ENCODE results near the gene DAB1.

DAB1 gene

DNA sequence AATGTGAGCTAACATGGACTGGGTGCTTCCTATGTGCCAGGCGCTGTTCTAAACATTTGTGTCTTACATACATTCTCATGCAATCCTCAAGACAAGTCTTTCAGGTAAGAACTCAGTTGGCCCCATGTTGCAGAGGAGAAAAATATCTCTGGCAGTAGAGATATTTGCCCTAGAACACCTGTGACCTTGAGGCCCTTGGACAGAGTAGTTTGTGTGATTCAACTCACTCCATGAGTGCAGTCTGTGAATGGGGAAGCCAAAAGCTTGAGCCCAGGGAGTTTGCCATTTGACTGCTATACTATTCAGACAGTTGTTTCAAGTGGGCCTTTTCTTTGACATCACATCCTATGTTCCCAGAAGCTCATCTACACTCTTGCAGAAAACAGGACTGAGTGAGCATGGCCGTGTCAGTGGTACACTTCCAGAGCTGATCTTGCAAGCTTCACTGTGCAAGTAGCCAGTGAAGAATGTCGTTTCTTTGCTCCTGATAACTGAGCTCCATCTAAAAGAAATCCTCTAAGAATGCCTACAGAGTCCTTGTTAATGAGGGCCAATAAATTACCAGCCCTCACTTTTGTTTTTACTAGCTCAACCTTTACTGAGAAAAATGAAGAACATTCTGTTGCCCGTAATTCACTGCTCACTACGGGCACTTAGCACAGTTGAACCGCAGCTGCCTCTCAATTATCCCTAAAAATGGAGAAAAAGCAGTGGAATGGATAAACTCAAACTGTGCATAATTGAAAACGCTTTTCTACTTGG is 359.3 kb downstream of the DAB1 start:
- no peak for DNase-seq (ENCODE audit: extremely low spot score)
- POLR2A ChIA-PET, result no interaction called here
- TF ChIP-seq L3MBTL2 (conservative IDR thresholded peaks at IDR 0.05), result no peak
- no peak for TF ChIP-seq NFRKB (IDR thresholded peaks at IDR 0.05)
- TF ChIP-seq SP1 (IDR thresholded peaks at IDR 0.05), result no peak
- no peak for TF ChIP-seq ZNF384 (IDR thresholded peaks at IDR 0.05)
- TF ChIP-seq ELF4 (IDR thresholded peaks at IDR 0.05), result no peak
- TF ChIP-seq TARDBP (IDR thresholded peaks at IDR 0.05), result no peak
- TF ChIP-seq FOXA1 (IDR thresholded peaks at IDR 0.05), result no peak
- no peak for TF ChIP-seq FOXK2 (IDR thresholded peaks at IDR 0.05)
- TF ChIP-seq LEF1 (IDR thresholded peaks at IDR 0.05; ENCODE audit: borderline replicate concordance), result no peak
- no peak for TF ChIP-seq HDGF (IDR thresholded peaks at IDR 0.05; ENCODE audit: borderline replicate concordance)
- no peak for TF ChIP-seq SUZ12 (IDR thresholded peaks at IDR 0.05)
- no peak for TF ChIP-seq BHLHE40 (IDR thresholded peaks at IDR 0.05; ENCODE audit: borderline replicate concordance)
- TF ChIP-seq, protein P1, sequence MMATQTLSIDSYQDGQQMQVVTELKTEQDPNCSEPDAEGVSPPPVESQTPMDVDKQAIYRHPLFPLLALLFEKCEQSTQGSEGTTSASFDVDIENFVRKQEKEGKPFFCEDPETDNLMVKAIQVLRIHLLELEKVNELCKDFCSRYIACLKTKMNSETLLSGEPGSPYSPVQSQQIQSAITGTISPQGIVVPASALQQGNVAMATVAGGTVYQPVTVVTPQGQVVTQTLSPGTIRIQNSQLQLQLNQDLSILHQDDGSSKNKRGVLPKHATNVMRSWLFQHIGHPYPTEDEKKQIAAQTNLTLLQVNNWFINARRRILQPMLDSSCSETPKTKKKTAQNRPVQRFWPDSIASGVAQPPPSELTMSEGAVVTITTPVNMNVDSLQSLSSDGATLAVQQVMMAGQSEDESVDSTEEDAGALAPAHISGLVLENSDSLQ (IDR thresholded peaks at IDR 0.05), result no peak
- no peak for TF ChIP-seq FOXM1 (IDR thresholded peaks at IDR 0.05; ENCODE audit: borderline replicate concordance)
- no peak for TF ChIP-seq CTBP1 (IDR thresholded peaks at IDR 0.05; ENCODE audit: borderline replicate concordance)
- no peak for TF ChIP-seq ARNT (IDR thresholded peaks at IDR 0.05)
- CTCF ChIA-PET, result no interaction called here

DNA sequence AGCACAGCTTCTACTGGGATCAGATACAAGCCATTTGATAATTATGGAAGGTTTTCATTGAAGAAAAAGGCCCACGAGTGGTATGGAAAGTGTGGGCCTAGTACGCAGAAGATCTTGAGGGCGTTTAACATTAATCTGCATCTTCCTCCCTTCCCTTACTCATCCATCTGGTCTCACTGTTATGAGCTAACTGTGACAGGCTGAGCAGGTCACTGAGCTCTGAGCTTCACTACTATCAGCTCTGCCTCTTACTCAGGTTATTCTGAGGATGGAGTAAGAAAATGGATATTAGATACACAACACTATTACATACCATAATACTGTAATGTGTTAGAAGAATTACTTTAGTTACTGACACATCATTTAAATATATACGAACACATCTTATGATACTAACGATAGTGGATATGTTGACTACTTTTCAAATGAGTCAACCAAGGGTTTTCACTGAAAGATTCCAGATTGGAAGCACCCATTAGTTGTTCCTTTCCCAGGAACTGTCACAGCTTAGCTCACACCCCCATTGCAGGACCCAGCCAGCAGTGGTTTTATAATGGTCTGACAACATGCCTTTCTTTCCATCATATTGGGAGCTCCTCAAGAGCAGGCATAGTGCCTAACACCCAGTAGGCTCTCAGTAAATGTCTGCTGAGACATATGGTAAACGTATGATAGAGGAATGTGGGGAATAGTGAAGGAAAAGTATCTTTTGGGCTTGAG is 360.3 kb downstream of the DAB1 start:
- POLR2A ChIA-PET, result no interaction called here
- CTCF ChIA-PET, result no interaction called here
- no peak for DNase-seq (ENCODE audit: extremely low spot score)
- TF ChIP-seq FOXA1 (IDR thresholded peaks at IDR 0.05) (no peak), BHLHE40 (IDR thresholded peaks at IDR 0.05; ENCODE audit: borderline replicate concordance) (no peak), FOXM1 (IDR thresholded peaks at IDR 0.05; ENCODE audit: borderline replicate concordance) (no peak), TARDBP (IDR thresholded peaks at IDR 0.05) (no peak), ARNT (IDR thresholded peaks at IDR 0.05) (no peak), ELF4 (IDR thresholded peaks at IDR 0.05) (no peak), ZNF384 (IDR thresholded peaks at IDR 0.05) (no peak), NFRKB (IDR thresholded peaks at IDR 0.05) (no peak), HDGF (IDR thresholded peaks at IDR 0.05; ENCODE audit: borderline replicate concordance) (no peak), SP1 (IDR thresholded peaks at IDR 0.05) (no peak)
- TF ChIP-seq, protein P1 (IDR thresholded peaks at IDR 0.05), result no peak

- ChIA-PET POLR2A (no interaction called here), CTCF (interaction anchor here (1.1 kb wide), 1 partner anchor 15 kb away, joined by 3 read pairs; no protein-coding TSS in a partner anchor)
- TF ChIP-seq L3MBTL2 (conservative IDR thresholded peaks at IDR 0.05), result no peak
- TF ChIP-seq ZNF384 (IDR thresholded peaks at IDR 0.05), result no peak
- no peak for TF ChIP-seq HDGF (IDR thresholded peaks at IDR 0.05; ENCODE audit: borderline replicate concordance)
- TF ChIP-seq SP1 (IDR thresholded peaks at IDR 0.05), result no peak
- TF ChIP-seq LEF1 (IDR thresholded peaks at IDR 0.05; ENCODE audit: borderline replicate concordance), result no peak
- TF ChIP-seq ELF4 (IDR thresholded peaks at IDR 0.05), result no peak
- no peak for TF ChIP-seq FOXA1 (IDR thresholded peaks at IDR 0.05)
- TF ChIP-seq FOXM1 (IDR thresholded peaks at IDR 0.05; ENCODE audit: borderline replicate concordance), result no peak
- no peak for TF ChIP-seq ARNT (IDR thresholded peaks at IDR 0.05)
- no peak for TF ChIP-seq FOXK2 (IDR thresholded peaks at IDR 0.05)
- TF ChIP-seq BHLHE40 (IDR thresholded peaks at IDR 0.05; ENCODE audit: borderline replicate concordance), result no peak
- TF ChIP-seq TARDBP (IDR thresholded peaks at IDR 0.05), result no peak
- TF ChIP-seq SUZ12 (IDR thresholded peaks at IDR 0.05), result no peak
- TF ChIP-seq NFRKB (IDR thresholded peaks at IDR 0.05), result no peak
- TF ChIP-seq, protein P1 (IDR thresholded peaks at IDR 0.05), result no peak
- TF ChIP-seq CTBP1 (IDR thresholded peaks at IDR 0.05; ENCODE audit: borderline replicate concordance), result no peak
- DNase-seq (ENCODE audit: extremely low spot score), result peak; percentile 26
These were observed 362.5 kb downstream of the DAB1 start for GRCh38 chr1:57061369-57061768.

- DNase-seq (ENCODE audit: extremely low spot score), result no peak
These were observed 363.4 kb downstream of the DAB1 start for GRCh38 chr1:57060451-57060850.

More at GRCh38 chr1:57060451-57060850, 363.4 kb downstream of the DAB1 start:
- TF ChIP-seq LEF1 (IDR thresholded peaks at IDR 0.05; ENCODE audit: borderline replicate concordance) (no peak), ELF4 (IDR thresholded peaks at IDR 0.05) (no peak), SUZ12 (IDR thresholded peaks at IDR 0.05) (no peak), L3MBTL2 (conservative IDR thresholded peaks at IDR 0.05) (no peak), ZNF384 (IDR thresholded peaks at IDR 0.05) (no peak), CTBP1 (IDR thresholded peaks at IDR 0.05; ENCODE audit: borderline replicate concordance) (no peak), ARNT (IDR thresholded peaks at IDR 0.05) (no peak), TARDBP (IDR thresholded peaks at IDR 0.05) (no peak), FOXM1 (IDR thresholded peaks at IDR 0.05; ENCODE audit: borderline replicate concordance) (no peak), FOXK2 (IDR thresholded peaks at IDR 0.05) (no peak), NFRKB (IDR thresholded peaks at IDR 0.05) (no peak), BHLHE40 (IDR thresholded peaks at IDR 0.05; ENCODE audit: borderline replicate concordance) (no peak), FOXA1 (IDR thresholded peaks at IDR 0.05) (no peak), HDGF (IDR thresholded peaks at IDR 0.05; ENCODE audit: borderline replicate concordance) (no peak), SP1 (IDR thresholded peaks at IDR 0.05) (no peak)
- TF ChIP-seq, protein P1 (IDR thresholded peaks at IDR 0.05), result no peak
- CTCF ChIA-PET, result interaction anchor here (1.1 kb wide), 1 partner anchor 16 kb away, joined by 3 read pairs; no protein-coding TSS in a partner anchor
- POLR2A ChIA-PET, result no interaction called here
